ENCODE data around the gene GSN. TPM values are rescaled to one million over a fixed set of nuclear protein-coding genes. Genes with fewer than 3 reads are reported as not detected.
A peak's percentile ranks its signal among the peaks of the same experiment; 100 is the strongest.

GSN gene
- total RNA-seq, 4 donors from 2014 or later, result 487 to 785 (median 662) TPM

DNA sequence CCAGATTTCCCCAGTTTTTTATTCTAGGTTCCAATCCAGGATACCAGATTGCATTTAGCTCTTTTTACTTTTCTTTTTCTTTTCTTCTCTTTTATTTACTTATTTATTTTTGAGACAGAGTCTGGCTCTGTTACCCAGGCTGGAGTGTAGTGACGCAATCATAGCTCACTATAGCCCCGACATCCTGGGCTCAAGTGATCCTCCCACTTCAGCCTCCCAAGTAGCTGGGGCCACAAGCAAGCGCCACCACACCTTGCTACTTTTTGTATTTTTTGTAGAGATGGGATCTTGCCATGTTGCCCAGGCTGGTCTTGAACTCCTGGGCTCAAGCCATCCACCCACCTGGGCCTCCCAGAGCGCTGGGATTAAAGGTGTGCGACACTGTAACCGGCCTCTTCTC is 48.4 kb downstream of the GSN start:
- Histone ChIP-seq H3K36me3 (peaks cover 0 to 79% of the 10 kb centered on the region in 2 donors), H3K4me1 (peaks cover 0 to 17% of the 10 kb centered on the region in 2 donors)
- intact Hi-C loops (cut with DNase I; ENCODE audit: low total_unique reads), result loop anchor here (5.0 kb wide), 1 partner anchor 104 kb away; no protein-coding TSS in a partner anchor

DNA sequence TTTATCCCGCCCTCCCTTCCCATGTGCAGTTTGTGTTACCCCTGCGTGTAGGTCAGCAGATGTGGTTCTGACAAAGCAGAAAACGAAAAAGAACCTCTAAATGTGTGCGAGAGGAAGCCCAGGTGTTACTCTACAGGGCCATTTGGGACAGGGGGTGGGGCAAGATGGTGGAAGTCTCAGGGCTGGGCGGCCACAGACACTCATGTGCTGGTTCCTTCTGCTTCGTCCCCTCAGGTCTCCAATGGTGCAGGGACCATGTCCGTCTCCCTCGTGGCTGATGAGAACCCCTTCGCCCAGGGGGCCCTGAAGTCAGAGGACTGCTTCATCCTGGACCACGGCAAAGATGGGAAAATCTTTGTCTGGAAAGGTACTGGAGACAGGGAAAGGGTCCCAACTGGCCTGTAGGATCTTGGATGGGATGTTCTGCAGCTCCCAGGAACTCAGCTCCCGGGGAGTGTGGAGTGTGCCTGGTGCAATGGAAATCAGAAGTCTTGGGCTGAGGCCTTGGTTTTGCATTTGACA is 49.0 kb downstream of the GSN start:
- no peak for TF ChIP-seq CTCF (IDR thresholded peaks at IDR 0.05 in 4 of 5, conservative IDR thresholded peaks at IDR 0.05 in 1 of 5)
- no peak for TF ChIP-seq POLR2A (IDR thresholded peaks at IDR 0.05)
- peaks cover 0 to 17% of the 10 kb centered on the region in 2 donors for H3K4me1 ChIP-seq
- peaks cover 0 to 79% of the 10 kb centered on the region in 2 donors for H3K36me3 ChIP-seq
- no peak overlapping the region for H3K4me3 ChIP-seq
- intact Hi-C loops (cut with DNase I; ENCODE audit: low total_unique reads) (loop anchor here (5.0 kb wide), 1 partner anchor 105 kb away; no protein-coding TSS in a partner anchor), in situ Hi-C loops (cut with MboI; ENCODE audit: low sequenced_read_pairs in 4 of 4) (loop anchor here (5.0 to 25.0 kb wide), 4 partner anchors 80 to 105 kb away; partner anchors contain the start of gene RAB14 (in 1 of the 4))
- H3K27ac ChIP-seq, result peak overlapping the region; percentile 42 to 88 (median 56)
- no peaks in the 10 kb centered on the region for H3K27me3 ChIP-seq
- ATAC-seq (no peak), DNase-seq (no peak)
- no peaks in the 10 kb centered on the region for H3K9me3 ChIP-seq

More for the DNA sequence above, 48.4 kb downstream of the GSN start:
- DNase-seq (no peak), ATAC-seq (no peak)
- H3K27me3 ChIP-seq, result no peaks in the 10 kb centered on the region
- in situ Hi-C loops (cut with MboI; ENCODE audit: low sequenced_read_pairs in 4 of 4), result loop anchor here (5.0 to 25.0 kb wide), 4 partner anchors 81 to 104 kb away; partner anchors contain the start of gene RAB14 (in 1 of the 4)
- no peak overlapping the region for H3K4me3 ChIP-seq
- no peaks in the 10 kb centered on the region for H3K9me3 ChIP-seq
- no peak for TF ChIP-seq CTCF (IDR thresholded peaks at IDR 0.05 in 4 of 5, conservative IDR thresholded peaks at IDR 0.05 in 1 of 5)
- no peak for TF ChIP-seq POLR2A (IDR thresholded peaks at IDR 0.05)
- H3K27ac ChIP-seq, result peak overlapping the region; percentile 42 to 88 (median 56)

DNA sequence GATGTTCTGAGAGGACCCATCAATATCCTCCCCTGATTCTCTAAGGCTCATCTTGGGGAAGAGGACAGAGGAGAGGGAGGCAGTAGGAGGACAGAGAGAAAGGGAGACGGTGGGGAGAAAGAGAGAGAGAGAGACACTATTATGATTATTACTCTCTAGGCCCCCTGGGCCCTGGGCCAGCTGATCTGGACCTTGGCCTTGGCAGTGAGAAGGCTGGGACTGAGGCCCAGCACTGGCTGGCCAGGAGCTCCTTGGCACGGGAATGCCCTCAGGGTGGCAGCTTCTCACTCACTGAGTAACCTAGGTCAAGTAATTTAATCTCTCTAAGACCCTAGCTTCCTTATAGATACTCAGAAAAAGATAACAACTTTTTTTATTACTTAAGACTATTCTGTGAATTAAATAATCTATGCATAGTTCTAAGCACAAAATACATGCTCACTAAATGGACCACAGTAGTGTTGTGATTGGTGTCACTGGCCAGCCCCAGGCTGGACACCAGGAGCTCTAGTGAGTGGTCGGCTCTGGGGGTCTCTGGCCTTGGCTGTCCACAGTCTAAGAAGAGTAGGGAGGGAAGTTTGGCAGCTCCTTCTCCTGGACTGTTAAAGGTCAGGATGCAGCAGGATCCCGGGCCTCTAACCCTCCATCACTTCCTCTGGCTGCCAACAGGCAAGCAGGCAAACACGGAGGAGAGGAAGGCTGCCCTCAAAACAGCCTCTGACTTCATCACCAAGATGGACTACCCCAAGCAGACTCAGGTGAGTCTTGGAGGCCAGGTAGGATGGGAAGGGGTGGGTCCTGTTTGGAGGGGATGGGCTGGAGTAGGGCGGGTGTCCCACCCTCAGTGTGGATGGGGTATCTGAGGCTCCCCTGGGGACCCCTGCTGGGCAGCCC is 50.0 kb downstream of the GSN start:
- no peaks in the 10 kb centered on the region for H3K9me3 ChIP-seq
- ATAC-seq (no peak), DNase-seq (no peak)
- no peaks in the 10 kb centered on the region for H3K27me3 ChIP-seq
- in situ Hi-C loops (cut with MboI; ENCODE audit: low sequenced_read_pairs in 4 of 4), result loop anchor here (5.0 to 25.0 kb wide), 4 partner anchors 79 to 106 kb away; partner anchors contain the start of gene RAB14 (in 1 of the 4)
- intact Hi-C loops (cut with DNase I; ENCODE audit: low total_unique reads), result loop anchor here (5.0 kb wide), 1 partner anchor 106 kb away; no protein-coding TSS in a partner anchor
- peaks cover 0 to 79% of the 10 kb centered on the region in 2 donors for H3K36me3 ChIP-seq
- H3K27ac ChIP-seq, result peak overlapping the region; percentile 62 to 91 (median 88)
- H3K4me3 ChIP-seq, result no peak overlapping the region
- peaks cover 0 to 22% of the 10 kb centered on the region in 2 donors for H3K4me1 ChIP-seq
- no peak for TF ChIP-seq CTCF (IDR thresholded peaks at IDR 0.05 in 4 of 5, conservative IDR thresholded peaks at IDR 0.05 in 1 of 5)
- TF ChIP-seq POLR2A (IDR thresholded peaks at IDR 0.05), result no peak

GRCh38 chr9:121318631-121319382 is 50.8 kb downstream of the GSN start:
- Histone ChIP-seq H3K36me3 (peaks cover 0 to 76% of the 10 kb centered on the region in 2 donors), H3K9me3 (no peaks in the 10 kb centered on the region), H3K4me3 (no peak overlapping the region), H3K27ac (peak overlapping the region; percentile 62 to 91 (median 88)), H3K4me1 (peaks cover under 1 to 25% of the 10 kb centered on the region in 2 donors), H3K27me3 (no peaks in the 10 kb centered on the region)
- TF ChIP-seq CTCF (IDR thresholded peaks at IDR 0.05 in 4 of 5, conservative IDR thresholded peaks at IDR 0.05 in 1 of 5) (no peak), POLR2A (IDR thresholded peaks at IDR 0.05) (no peak)
- in situ Hi-C loops (cut with MboI; ENCODE audit: low sequenced_read_pairs in 4 of 4), result loop anchor here (5.0 to 25.0 kb wide), 4 partner anchors 78 to 107 kb away; partner anchors contain the start of gene RAB14 (in 1 of the 4)
- no peak for DNase-seq
- intact Hi-C loops (cut with DNase I; ENCODE audit: low total_unique reads), result loop anchor here (5.0 kb wide), 1 partner anchor 107 kb away; no protein-coding TSS in a partner anchor
- ATAC-seq, result no peak
